Peyer's patch (tissue), 4 donors: ENCODE results near the gene PICK1.

Source experiments
- CTCF ChIP-seq, 6 experiments: fragments of 450-650 bp in 4 of 6; fragments of 200-600 bp in 2 of 6; sonication (generic) in 1 of 6; IDR thresholded peaks; one replicate each; pipeline ENCODE4 v1.5.1; 2017 to 2019; ENCODE audit warnings: antibody characterized with exemption in 6 of 6, mild to moderate bottlenecking in 3 of 6, moderate library complexity in 1 of 6
- POLR2A ChIP-seq, 2 donors: fragments of 450-650 bp; IDR thresholded peaks; one replicate each; pipeline ENCODE4 v1.5.1; 2017; ENCODE audit warnings: antibody characterized with exemption in 2 of 2, mild to moderate bottlenecking in 2 of 2, moderate library complexity in 2 of 2

- no peak for TF ChIP-seq CTCF (IDR thresholded peaks at IDR 0.05)
- no peak for TF ChIP-seq POLR2A (IDR thresholded peaks at IDR 0.05)
Measured at GRCh38 chr22:38070250-38070921, 13.2 kb downstream of the PICK1 start.
